GM23338 (cell line): ENCODE data around the gene BAX.

Experiments
- EZH2 ChIP-seq: fragments of 200-600 bp; sonication (generic); IDR thresholded peaks from one replicate; pipeline ENCODE4 v1.8.0; 2017; ENCODE audit warnings: antibody characterized with exemption, mild to moderate bottlenecking, low read depth; ENCODE audit not compliant: unreplicated experiment
- EZH2phosphoT487 ChIP-seq: fragments of 200-600 bp; sonication (generic); IDR thresholded peaks from one replicate; pipeline ENCODE4 v1.8.1; 2018; ENCODE audit warnings: antibody characterized with exemption; ENCODE audit not compliant: unreplicated experiment
- NANOG ChIP-seq: IDR thresholded peaks from 2 replicates; pipeline ENCODE4 v1.6.1; 2016; ENCODE audit warnings: antibody characterized with exemption, borderline replicate concordance
- POLR2AphosphoS5 ChIP-seq: IDR thresholded peaks from 2 replicates; pipeline ENCODE4 v1.6.1; 2016; ENCODE audit warnings: antibody characterized with exemption, low read depth
- STAT1 ChIP-seq: IDR thresholded peaks from one replicate; pipeline ENCODE4 v1.6.1; 2016; ENCODE audit warnings: antibody characterized with exemption; ENCODE audit not compliant: unreplicated experiment
- TF ChIP-seq, protein P1 (sequence below), 2 experiments: fragments of 200-600 bp in 1 of 2; sonication (generic) in 1 of 2; conservative IDR thresholded peaks; 2 replicates each; pipeline versions ENCODE4 v1.5.1 to v1.6.1; 2016 to 2017; ENCODE audit warnings: antibody characterized with exemption in 2 of 2, low read depth in 2 of 2, mild to moderate bottlenecking in 2 of 2, moderate library complexity in 1 of 2
- TF ChIP-seq, protein P2 (sequence below): IDR thresholded peaks from one replicate; pipeline ENCODE4 v1.6.1; 2018; ENCODE audit warnings: antibody characterized with exemption; ENCODE audit not compliant: unreplicated experiment

DNA sequence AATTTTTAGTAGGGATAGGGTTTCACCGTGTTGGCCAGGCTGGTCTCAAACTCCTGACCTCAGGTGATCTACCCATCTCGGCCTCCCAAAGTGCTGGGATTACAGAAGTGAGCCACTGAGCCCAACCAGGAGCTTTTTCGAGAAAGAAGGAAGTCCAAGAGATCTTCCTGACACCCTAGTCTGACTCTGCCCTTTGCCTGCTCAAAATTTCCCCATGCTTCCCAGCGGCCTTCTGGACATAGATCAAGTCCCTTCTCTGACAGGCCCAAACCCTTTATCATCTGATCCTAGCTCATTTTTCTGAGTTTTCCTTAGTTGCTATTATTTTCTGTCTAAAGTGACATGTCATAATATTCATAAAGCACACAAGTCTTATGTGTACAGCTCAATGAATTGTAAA lies 1.5 kb upstream of the BAX start:
- no peak for TF ChIP-seq EZH2phosphoT487
- TF ChIP-seq, protein P1, sequence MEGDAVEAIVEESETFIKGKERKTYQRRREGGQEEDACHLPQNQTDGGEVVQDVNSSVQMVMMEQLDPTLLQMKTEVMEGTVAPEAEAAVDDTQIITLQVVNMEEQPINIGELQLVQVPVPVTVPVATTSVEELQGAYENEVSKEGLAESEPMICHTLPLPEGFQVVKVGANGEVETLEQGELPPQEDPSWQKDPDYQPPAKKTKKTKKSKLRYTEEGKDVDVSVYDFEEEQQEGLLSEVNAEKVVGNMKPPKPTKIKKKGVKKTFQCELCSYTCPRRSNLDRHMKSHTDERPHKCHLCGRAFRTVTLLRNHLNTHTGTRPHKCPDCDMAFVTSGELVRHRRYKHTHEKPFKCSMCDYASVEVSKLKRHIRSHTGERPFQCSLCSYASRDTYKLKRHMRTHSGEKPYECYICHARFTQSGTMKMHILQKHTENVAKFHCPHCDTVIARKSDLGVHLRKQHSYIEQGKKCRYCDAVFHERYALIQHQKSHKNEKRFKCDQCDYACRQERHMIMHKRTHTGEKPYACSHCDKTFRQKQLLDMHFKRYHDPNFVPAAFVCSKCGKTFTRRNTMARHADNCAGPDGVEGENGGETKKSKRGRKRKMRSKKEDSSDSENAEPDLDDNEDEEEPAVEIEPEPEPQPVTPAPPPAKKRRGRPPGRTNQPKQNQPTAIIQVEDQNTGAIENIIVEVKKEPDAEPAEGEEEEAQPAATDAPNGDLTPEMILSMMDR (conservative IDR thresholded peaks at IDR 0.05; ENCODE audit: low read depth in 2 of 2): no peak
- TF ChIP-seq, protein P2, sequence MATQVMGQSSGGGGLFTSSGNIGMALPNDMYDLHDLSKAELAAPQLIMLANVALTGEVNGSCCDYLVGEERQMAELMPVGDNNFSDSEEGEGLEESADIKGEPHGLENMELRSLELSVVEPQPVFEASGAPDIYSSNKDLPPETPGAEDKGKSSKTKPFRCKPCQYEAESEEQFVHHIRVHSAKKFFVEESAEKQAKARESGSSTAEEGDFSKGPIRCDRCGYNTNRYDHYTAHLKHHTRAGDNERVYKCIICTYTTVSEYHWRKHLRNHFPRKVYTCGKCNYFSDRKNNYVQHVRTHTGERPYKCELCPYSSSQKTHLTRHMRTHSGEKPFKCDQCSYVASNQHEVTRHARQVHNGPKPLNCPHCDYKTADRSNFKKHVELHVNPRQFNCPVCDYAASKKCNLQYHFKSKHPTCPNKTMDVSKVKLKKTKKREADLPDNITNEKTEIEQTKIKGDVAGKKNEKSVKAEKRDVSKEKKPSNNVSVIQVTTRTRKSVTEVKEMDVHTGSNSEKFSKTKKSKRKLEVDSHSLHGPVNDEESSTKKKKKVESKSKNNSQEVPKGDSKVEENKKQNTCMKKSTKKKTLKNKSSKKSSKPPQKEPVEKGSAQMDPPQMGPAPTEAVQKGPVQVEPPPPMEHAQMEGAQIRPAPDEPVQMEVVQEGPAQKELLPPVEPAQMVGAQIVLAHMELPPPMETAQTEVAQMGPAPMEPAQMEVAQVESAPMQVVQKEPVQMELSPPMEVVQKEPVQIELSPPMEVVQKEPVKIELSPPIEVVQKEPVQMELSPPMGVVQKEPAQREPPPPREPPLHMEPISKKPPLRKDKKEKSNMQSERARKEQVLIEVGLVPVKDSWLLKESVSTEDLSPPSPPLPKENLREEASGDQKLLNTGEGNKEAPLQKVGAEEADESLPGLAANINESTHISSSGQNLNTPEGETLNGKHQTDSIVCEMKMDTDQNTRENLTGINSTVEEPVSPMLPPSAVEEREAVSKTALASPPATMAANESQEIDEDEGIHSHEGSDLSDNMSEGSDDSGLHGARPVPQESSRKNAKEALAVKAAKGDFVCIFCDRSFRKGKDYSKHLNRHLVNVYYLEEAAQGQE: no peak
- TF ChIP-seq POLR2AphosphoS5: no peak
- TF ChIP-seq NANOG: no peak
- TF ChIP-seq EZH2: no peak
- no peak for TF ChIP-seq STAT1
